ENCODE data around the gene FAH. TPM values are rescaled to one million over a fixed set of nuclear protein-coding genes. Genes with fewer than 3 reads are reported as not detected.

The FAH gene
- total RNA-seq, 4 donors from 2014 or later = 7.9 to 26.0 (median 10.1) TPM

DNA sequence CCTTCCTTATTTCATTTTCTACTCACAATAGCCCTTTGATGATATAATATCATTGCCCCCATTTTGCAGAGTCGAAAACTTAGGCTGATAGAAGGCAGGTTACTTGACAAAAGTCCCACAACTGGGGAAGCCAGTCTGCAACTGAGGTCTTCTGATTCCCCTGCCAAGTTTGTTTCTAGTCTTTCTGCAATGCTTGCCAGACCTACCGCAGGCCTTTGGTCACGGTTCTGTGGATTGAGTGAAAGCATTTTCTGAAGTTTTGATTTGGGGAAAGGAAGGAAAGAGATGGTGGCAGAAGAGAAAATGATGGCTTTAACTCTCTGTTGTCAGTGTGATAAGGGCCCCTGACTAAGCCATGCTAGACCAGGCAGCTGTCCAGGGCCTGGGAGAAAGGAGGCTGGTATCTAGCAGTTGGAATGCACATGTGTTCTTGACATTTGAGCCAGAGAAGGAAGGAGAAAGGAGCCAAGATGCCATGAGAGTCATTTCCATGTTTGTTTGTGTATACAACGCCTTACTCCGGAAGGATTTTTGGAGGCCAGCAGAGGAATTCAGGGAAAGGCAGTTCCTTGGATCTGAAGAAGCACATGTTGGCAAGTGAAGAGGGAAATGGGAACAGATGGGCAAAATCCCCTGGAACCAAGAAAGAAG is 29.9 kb downstream of the FAH start:
- no peaks in the 10 kb centered on the region for H3K27me3 ChIP-seq
- no peak for ATAC-seq
- TF ChIP-seq EP300 (IDR thresholded peaks at IDR 0.05) = no peak
- TF ChIP-seq CTCF (IDR thresholded peaks at IDR 0.05) = no peak
- TF ChIP-seq POLR2A (IDR thresholded peaks at IDR 0.05) = no peak
- no peak for TF ChIP-seq POLR2AphosphoS5 (IDR thresholded peaks at IDR 0.05)
- H3K9me3 ChIP-seq = no peaks in the 10 kb centered on the region
- H3K4me3 ChIP-seq = no peak overlapping the region
- H3K36me3 ChIP-seq = peaks cover 0 to 100% of the 10 kb centered on the region in 2 donors
- H3K27ac ChIP-seq = no peak overlapping the region
- H3K4me1 ChIP-seq = peaks cover 0 to 13% (median 0%) of the 10 kb centered on the region in 3 donors
- WGBS, 2 donors (ENCODE audit: low coverage in 1 of 2) = 27 to 28% methylated on average over 2 to 3 of the region's 5 CpGs

DNA sequence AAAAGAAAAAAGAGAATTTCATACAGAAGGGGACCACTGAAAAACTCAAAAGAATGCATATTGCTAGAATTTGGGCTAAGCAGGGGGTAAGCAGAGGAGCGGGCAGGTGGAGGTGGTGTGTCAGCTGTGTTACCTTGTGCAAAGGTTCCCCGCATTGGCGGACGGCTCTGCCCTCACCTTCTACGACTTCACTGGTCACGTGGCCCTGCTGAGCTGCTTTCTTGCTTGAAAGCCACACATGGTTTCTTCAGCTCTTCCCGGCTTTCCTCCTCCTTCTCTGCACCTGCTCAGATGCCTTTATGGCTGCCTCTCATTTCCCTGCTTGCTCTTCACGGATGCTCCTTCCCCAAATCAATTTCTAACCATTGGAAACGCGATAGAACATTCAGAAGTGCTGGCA is 30.5 kb downstream of the FAH start:
- Histone ChIP-seq H3K4me3 (no peak overlapping the region), H3K9me3 (no peaks in the 10 kb centered on the region), H3K4me1 (peaks cover 0 to 13% (median 0%) of the 10 kb centered on the region in 3 donors), H3K36me3 (peaks cover 0 to 100% of the 10 kb centered on the region in 2 donors), H3K27me3 (no peaks in the 10 kb centered on the region), H3K27ac (no peak overlapping the region)
- no peak for ATAC-seq
- TF ChIP-seq POLR2AphosphoS5 (IDR thresholded peaks at IDR 0.05) (no peak), CTCF (IDR thresholded peaks at IDR 0.05) (no peak), POLR2A (IDR thresholded peaks at IDR 0.05) (no peak), EP300 (IDR thresholded peaks at IDR 0.05) (no peak)
- WGBS, 2 donors (ENCODE audit: low coverage in 1 of 2) = 91 to 95% methylated on average over 7 to 10 of the region's 10 CpGs

DNA sequence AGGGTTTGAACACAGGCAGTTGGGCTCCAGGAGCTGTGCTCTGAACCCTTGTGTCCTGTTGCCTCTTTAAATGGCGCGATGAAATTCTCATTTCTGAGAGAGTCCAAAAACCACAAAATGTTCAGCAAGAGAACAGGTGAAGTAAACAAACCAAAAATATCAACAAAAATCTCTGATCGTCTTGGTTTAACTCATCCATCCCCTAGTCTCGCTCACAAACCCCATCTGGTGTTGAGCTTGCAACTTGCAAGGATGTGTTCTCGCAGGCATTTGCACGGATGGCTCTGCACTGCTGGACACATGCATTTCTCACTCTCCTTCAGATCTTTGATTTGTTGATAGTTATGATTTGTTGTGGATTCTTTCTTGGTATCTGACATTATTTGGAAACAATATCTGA is 31.1 kb downstream of the FAH start:
- TF ChIP-seq EP300 (IDR thresholded peaks at IDR 0.05) (no peak), POLR2A (IDR thresholded peaks at IDR 0.05) (no peak), CTCF (IDR thresholded peaks at IDR 0.05) (no peak), POLR2AphosphoS5 (IDR thresholded peaks at IDR 0.05) (no peak)
- 74 to 76% methylated on average over 4 to 6 of the region's 6 CpGs for WGBS, 2 donors (ENCODE audit: low coverage in 1 of 2)
- Histone ChIP-seq H3K36me3 (peaks cover 0 to 96% of the 10 kb centered on the region in 2 donors), H3K27ac (no peak overlapping the region), H3K4me3 (no peak overlapping the region), H3K4me1 (peaks cover 0 to 11% (median 0%) of the 10 kb centered on the region in 3 donors), H3K9me3 (no peaks in the 10 kb centered on the region), H3K27me3 (no peaks in the 10 kb centered on the region)
- no peak for ATAC-seq

GRCh38 chr15:80184554-80184953 is 31.8 kb downstream of the FAH start:
- H3K27ac ChIP-seq = no peak overlapping the region
- no peak for ATAC-seq
- no peaks in the 10 kb centered on the region for H3K9me3 ChIP-seq
- H3K27me3 ChIP-seq = no peaks in the 10 kb centered on the region
- H3K4me3 ChIP-seq = no peak overlapping the region
- peaks cover 0 to 90% of the 10 kb centered on the region in 2 donors for H3K36me3 ChIP-seq
- peaks cover 0 to 4% (median 0%) of the 10 kb centered on the region in 3 donors for H3K4me1 ChIP-seq
- WGBS, 2 donors (ENCODE audit: low coverage in 1 of 2) = 89 to 100% methylated on average over 1 to 7 of the region's 7 CpGs
- TF ChIP-seq POLR2A (IDR thresholded peaks at IDR 0.05) (no peak), POLR2AphosphoS5 (IDR thresholded peaks at IDR 0.05) (no peak), CTCF (IDR thresholded peaks at IDR 0.05) (no peak), EP300 (IDR thresholded peaks at IDR 0.05) (no peak)

- no peak for ATAC-seq
- WGBS, 2 donors (ENCODE audit: low coverage in 1 of 2) = 80 to 100% methylated on average over 1 of the region's 2 CpGs
- no peak overlapping the region for H3K4me3 ChIP-seq
Measured at GRCh38 chr15:80185152-80185551, 32.4 kb downstream of the FAH start.

More at GRCh38 chr15:80185152-80185551, 32.4 kb downstream of the FAH start:
- H3K4me1 ChIP-seq = no peaks in the 10 kb centered on the region
- no peak overlapping the region for H3K27ac ChIP-seq
- no peaks in the 10 kb centered on the region for H3K9me3 ChIP-seq
- no peaks in the 10 kb centered on the region for H3K27me3 ChIP-seq
- peaks cover 0 to 84% of the 10 kb centered on the region in 2 donors for H3K36me3 ChIP-seq
- TF ChIP-seq POLR2AphosphoS5 (IDR thresholded peaks at IDR 0.05) (no peak), POLR2A (IDR thresholded peaks at IDR 0.05) (no peak), EP300 (IDR thresholded peaks at IDR 0.05) (no peak), CTCF (IDR thresholded peaks at IDR 0.05) (no peak)
